Left lung (tissue), 10 donors: ENCODE data around the gene MDFIC. TPM values are rescaled to one million over a fixed set of nuclear protein-coding genes. Genes with fewer than 3 reads are reported as not detected.
"Not testable (repeated sequence)": the region's sequence is repeated elsewhere in the genome, so short reads cannot be mapped to it uniquely, and the experiment has no call there.

ENCODE experiments used
- ATAC-seq: fragments of 200-7000 bp; cut with Tn5 transposase; one replicate; pipeline ENCODE4 v1.9.1; 2020; ENCODE audit warnings: moderate library complexity
- DNase-seq, 4 donors: peaks; one replicate each; pipeline ENCODE4 v3.0.0-alpha.2; 2013 to 2020
- H3K27ac ChIP-seq, 2 donors: fragments of 200-600 bp; sonication (generic) in 1 of 2; one replicate each; pipeline versions ENCODE4 v1.5.0 to v1.8.0; 2020 to 2021
- H3K27me3 ChIP-seq, 2 donors: fragments of 200-600 bp; sonication (generic) in 1 of 2; one replicate each; pipeline versions ENCODE4 v1.5.0 to v1.8.0; 2020 to 2021
- H3K36me3 ChIP-seq, 2 donors: fragments of 200-600 bp; sonication (generic) in 1 of 2; one replicate each; pipeline versions ENCODE4 v1.5.0 to v1.8.0; 2020 to 2021
- H3K4me1 ChIP-seq, 2 donors: fragments of 200-600 bp; one replicate each; pipeline ENCODE4 v1.8.0; 2021
- H3K4me3 ChIP-seq, 2 donors: fragments of 200-600 bp; sonication (generic) in 1 of 2; one replicate each; pipeline versions ENCODE4 v1.5.0 to v1.8.0; 2020 to 2021; ENCODE audit warnings: mild to moderate bottlenecking in 1 of 2
- H3K9me3 ChIP-seq, 2 donors: fragments of 200-600 bp; sonication (generic) in 1 of 2; one replicate each; pipeline versions ENCODE4 v1.5.0 to v1.8.0; 2020 to 2021
- intact Hi-C, 2 donors: fragments of 100-400 bp; cut with DNase I; formaldehyde crosslinking; loops; one replicate each; pipeline versions ENCODE4 v1.11.2 to v1.14.2; 2022
- polyA plus RNA-seq, 6 donors: library from polyadenylated mRNA; unstranded; fragments of 120-200 nt; gene quantifications; one replicate each; pipeline ENCODE4 v1.2.1, GENCODE V29; 2013; ENCODE audit not compliant: insufficient read length in 6 of 6
- total RNA-seq, 2 donors: library from RNA; stranded (reverse); fragmentation: NEBNext Ultra II Directional; extraction: Animal tissue kit (Norgen Biotek cat#: 25700); gene quantifications; one replicate each; pipeline ENCODE4 v1.2.1, GENCODE V29; 2021
- TF ChIP-seq, protein P1 (sequence below), 2 donors: fragments of 200-600 bp; sonication (generic) in 1 of 2; IDR thresholded peaks; one replicate each; pipeline versions ENCODE4 v1.5.0 to v1.8.0; 2021; ENCODE audit warnings: antibody characterized with exemption in 2 of 2
- donor health status: DM: no; HTN: yes; CAD: no.
- donor health status: DM: no; HTN: no; CAD: no.

The MDFIC gene
- total and polyA plus RNA-seq, 8 donors = 30.8 to 64.4 (median 57.9) TPM

DNA sequence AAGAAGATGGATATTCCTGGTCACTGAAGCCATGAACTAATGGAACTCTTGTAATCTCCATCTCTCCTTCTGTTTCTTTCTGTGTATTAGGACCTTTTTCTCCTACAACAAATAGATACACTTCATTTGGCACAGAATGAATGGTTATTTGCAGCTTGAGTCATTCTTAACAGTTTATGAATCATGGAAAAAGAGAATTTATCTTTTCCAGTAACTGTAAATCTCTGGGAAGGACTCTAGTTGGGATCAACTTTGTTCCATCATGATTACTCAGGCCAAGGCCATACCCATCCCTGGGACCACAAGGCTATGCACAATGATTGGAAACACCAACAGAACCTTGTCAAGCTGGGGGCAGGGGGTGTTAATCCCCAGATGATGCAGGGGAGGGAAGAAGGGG lies 36.1 kb upstream of the MDFIC start:
- no peak for ATAC-seq
- DNase-seq = no peak
- intact Hi-C loops = no loop called here
- H3K27ac ChIP-seq = no peak overlapping the region
- H3K4me1 ChIP-seq = peaks cover 0 to 3% of the 10 kb centered on the region in 2 donors
- no peak overlapping the region for H3K4me3 ChIP-seq
- H3K36me3 ChIP-seq = no peaks in the 10 kb centered on the region
- TF ChIP-seq, protein P1, sequence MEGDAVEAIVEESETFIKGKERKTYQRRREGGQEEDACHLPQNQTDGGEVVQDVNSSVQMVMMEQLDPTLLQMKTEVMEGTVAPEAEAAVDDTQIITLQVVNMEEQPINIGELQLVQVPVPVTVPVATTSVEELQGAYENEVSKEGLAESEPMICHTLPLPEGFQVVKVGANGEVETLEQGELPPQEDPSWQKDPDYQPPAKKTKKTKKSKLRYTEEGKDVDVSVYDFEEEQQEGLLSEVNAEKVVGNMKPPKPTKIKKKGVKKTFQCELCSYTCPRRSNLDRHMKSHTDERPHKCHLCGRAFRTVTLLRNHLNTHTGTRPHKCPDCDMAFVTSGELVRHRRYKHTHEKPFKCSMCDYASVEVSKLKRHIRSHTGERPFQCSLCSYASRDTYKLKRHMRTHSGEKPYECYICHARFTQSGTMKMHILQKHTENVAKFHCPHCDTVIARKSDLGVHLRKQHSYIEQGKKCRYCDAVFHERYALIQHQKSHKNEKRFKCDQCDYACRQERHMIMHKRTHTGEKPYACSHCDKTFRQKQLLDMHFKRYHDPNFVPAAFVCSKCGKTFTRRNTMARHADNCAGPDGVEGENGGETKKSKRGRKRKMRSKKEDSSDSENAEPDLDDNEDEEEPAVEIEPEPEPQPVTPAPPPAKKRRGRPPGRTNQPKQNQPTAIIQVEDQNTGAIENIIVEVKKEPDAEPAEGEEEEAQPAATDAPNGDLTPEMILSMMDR (IDR thresholded peaks at IDR 0.05) = no peak
- no peaks in the 10 kb centered on the region for H3K27me3 ChIP-seq
- no peaks in the 10 kb centered on the region for H3K9me3 ChIP-seq

DNA sequence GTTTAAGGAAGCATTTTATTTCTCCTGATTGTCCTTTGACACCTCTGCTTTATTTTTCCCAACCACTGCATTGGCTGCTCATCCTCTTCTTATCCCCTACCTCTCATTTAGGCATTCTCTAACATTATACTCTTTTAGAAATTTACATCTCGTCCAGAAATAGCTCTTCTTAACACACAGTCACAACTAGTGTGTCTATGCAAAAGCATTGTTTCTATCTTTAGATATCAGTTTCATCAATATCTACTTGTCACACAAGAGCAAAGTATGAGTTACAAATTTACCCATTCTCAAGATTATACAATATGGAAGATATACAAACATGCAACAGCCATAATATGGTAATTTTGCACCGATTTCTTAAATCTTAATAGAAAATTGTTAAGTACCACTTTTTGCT lies 35.7 kb upstream of the MDFIC start:
- no peak for ATAC-seq
- TF ChIP-seq, protein P1 (IDR thresholded peaks at IDR 0.05) = no peak
- no peak for DNase-seq
- intact Hi-C loops = no loop called here
- Histone ChIP-seq H3K27ac (no peak overlapping the region), H3K36me3 (no peaks in the 10 kb centered on the region), H3K4me1 (peaks cover 0 to 3% of the 10 kb centered on the region in 2 donors), H3K4me3 (no peak overlapping the region), H3K9me3 (no peaks in the 10 kb centered on the region), H3K27me3 (no peaks in the 10 kb centered on the region)

DNA sequence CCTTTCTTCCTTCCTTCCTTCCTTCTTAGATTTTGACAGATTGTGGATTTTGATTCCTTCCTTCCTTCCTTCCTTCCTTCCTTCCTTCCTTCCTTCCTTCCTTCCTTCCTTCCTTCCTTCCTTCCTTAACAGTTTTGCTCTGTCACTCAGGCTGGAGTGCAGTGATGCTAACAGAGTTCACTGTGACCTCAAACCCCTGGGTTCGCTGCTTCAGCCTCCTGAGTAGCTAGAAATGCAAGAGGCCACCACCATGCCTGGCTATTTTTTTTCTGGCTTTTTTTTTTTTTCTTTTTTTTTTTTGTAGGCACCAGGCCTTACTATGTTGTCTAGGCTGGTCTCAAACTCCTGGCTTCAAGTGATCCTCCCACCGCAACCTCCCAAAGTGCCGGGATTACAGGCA lies 32.8 kb upstream of the MDFIC start:
- not testable (repeated sequence) for ATAC-seq

DNA sequence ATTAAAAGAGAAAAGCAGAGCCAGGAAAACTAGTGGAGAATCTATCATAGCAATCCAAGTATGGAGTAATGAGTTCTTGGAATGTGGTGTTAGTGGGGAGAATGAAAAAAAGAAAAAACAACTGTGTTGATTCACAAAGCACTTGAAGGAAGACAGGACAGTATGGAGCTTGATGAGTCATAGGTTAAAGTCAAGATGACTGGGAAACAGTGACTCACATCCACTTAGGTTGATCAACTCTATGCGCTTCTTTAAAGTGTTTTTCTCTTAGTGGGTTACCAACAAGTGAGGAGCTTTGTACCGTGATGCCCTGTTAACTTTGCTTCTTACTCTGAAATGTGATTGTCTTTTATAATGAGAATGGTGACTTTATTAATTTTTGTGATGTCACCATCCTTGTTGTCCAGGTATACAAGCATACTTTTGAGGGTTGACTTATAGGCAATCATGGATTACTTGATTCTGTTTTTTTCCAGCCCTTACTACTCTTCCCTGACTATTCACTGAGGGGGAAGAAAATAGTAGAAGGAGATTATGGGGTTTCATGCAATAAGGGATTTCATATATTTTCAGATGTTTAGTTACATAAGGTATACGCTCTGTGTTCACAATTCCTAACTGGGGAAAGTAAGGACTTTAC lies 32.1 kb upstream of the MDFIC start:
- H3K4me1 ChIP-seq = peaks cover 0 to 3% of the 10 kb centered on the region in 2 donors
- TF ChIP-seq, protein P1 (IDR thresholded peaks at IDR 0.05) = no peak

More for the DNA sequence above, 32.8 kb upstream of the MDFIC start:
- H3K27ac ChIP-seq, DNase-seq, H3K27me3 ChIP-seq, H3K4me3 ChIP-seq, intact Hi-C loops, H3K4me1 ChIP-seq, H3K9me3 ChIP-seq, H3K36me3 ChIP-seq: not testable (repeated sequence)

DNA sequence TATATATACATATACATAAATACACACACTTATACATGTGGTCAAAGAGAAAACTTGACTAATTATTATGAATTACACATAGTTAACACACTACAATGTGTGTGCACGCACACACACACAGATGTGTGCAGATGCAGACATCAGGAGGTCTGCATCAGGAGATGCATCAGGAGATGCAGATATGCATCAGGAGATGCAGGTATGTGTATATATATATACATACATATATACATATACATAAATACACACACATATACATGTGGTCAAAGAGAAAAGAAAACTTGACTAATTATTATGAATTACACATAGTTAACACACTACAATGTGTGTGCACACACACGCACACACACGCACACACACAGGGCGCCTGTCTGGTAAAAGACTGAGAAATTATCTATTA lies 31.3 kb upstream of the MDFIC start:
- Histone ChIP-seq H3K4me1 (peaks cover 0 to 3% of the 10 kb centered on the region in 2 donors), H3K27ac (no peak overlapping the region), H3K36me3 (no peaks in the 10 kb centered on the region), H3K9me3 (peaks cover 0 to 5% of the 10 kb centered on the region in 2 donors), H3K4me3 (no peak overlapping the region), H3K27me3 (no peaks in the 10 kb centered on the region)
- no peak for DNase-seq
- intact Hi-C loops = no loop called here
- no peak for ATAC-seq
- TF ChIP-seq, protein P1 (IDR thresholded peaks at IDR 0.05) = no peak

More for the DNA sequence above, 32.1 kb upstream of the MDFIC start:
- Histone ChIP-seq H3K27ac (no peak overlapping the region), H3K27me3 (no peaks in the 10 kb centered on the region), H3K9me3 (peaks cover 0 to 5% of the 10 kb centered on the region in 2 donors), H3K36me3 (no peaks in the 10 kb centered on the region), H3K4me3 (no peak overlapping the region)
- ATAC-seq (peak; percentile 76), DNase-seq (no peak)
- intact Hi-C loops = no loop called here

DNA sequence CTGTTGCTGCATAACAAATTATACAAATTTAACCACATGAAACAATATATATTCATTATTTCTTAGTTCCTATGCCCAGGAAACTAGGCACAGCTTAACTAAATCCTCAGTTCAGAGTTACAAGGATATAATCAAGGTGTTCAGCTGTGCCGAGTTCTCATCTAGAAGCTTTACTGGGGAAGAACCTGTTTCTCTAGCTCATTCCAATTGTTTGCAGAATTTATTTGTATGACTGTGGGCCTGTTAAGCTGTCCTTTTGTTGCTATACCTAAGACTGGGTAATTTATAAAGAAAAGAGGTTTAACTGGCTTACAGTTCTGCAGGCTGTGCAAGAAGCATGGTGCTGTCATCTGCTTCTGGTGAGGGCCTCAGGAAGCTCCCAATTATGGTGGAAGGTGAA lies 21.8 kb upstream of the MDFIC start:
- no peak overlapping the region for H3K4me3 ChIP-seq
- intact Hi-C loops = no loop called here
- no peaks in the 10 kb centered on the region for H3K9me3 ChIP-seq
- TF ChIP-seq, protein P1 (IDR thresholded peaks at IDR 0.05) = no peak
- no peaks in the 10 kb centered on the region for H3K4me1 ChIP-seq
- no peak for DNase-seq
- H3K36me3 ChIP-seq = no peaks in the 10 kb centered on the region
- no peaks in the 10 kb centered on the region for H3K27me3 ChIP-seq
- ATAC-seq = no peak
- H3K27ac ChIP-seq = no peak overlapping the region
